ENCODE data around the gene DDRGK1.
"Not testable (repeated sequence)": the region's sequence is repeated elsewhere in the genome, so short reads cannot be mapped to it uniquely, and the experiment has no call there.

Gene DDRGK1

DNA sequence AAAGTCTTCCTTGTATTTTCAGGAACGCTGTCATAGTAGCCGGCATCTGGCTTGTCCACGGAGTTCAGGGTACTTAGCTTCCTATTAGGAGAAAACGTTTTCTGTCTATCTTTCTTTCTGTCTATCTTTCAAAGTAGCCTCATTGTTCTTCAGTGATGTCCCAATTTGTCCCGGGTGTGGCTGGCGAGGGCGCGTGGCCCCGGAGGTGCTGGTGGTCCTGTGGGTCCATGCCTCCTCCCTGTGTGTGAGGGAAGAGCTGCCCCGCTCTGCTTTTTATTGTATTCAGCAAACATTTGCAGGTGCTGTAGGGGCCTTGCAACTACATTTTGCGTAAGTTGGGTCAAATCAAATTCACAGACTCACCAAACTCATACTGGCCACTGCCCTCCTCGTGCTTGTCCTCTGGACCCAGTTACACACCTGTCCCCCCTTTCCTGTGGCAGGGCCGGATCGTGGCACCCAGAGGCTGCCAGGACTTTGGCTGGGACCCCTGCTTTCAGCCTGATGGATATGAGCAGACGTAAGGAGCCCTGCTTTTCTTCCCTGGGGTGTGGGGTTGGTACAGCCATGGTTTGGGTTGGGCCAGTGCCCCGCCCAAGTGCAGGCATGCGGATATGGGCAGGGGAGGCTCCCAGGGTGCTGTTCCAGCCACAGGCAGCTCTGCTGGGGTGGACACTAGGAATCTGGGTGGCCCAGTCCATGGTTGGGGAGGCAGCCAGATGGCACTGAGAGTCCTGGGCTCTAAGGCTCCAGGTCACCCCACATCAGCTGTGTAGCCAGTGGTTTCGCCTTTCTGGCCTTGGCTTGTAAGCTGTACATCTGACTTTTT, 17.1 kb upstream of the DDRGK1 start:
- in situ Hi-C loops (cut with HindIII; ENCODE audit: low sequenced_read_pairs): no loop called here

DNA sequence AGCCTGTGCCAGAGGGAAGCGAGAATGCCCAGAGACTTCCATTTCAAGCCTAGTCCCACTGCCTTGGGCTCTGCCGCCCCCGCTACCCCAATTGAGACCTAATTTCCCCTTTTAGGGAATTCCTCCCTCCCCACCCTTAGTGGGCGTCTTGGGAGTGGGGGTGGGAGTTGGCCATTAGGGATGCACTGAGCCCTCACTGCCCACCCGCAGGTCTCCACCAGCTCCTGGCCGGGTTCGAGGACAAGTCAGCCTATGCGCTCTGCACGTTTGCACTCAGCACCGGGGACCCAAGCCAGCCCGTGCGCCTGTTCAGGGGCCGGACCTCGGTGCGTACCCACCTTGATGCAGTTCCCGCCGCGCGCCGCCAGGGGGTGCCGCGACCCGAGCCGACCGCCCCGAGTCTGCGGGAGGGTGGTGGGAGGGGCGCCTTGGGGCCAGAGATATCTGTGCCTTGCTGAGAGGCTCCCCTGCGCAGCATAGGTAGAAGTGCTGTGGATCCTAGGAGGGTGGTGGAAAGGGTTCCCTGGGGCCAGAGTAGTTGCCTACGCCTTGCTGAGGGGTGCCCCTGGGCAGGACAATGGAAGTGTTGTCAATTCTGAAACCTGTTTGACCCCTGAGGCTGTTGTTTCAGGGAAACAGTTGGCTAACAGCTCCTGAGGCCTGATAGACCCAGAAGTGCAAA, 14.0 kb upstream of the DDRGK1 start:
- in situ Hi-C loops (cut with HindIII; ENCODE audit: low sequenced_read_pairs): no loop called here

DNA sequence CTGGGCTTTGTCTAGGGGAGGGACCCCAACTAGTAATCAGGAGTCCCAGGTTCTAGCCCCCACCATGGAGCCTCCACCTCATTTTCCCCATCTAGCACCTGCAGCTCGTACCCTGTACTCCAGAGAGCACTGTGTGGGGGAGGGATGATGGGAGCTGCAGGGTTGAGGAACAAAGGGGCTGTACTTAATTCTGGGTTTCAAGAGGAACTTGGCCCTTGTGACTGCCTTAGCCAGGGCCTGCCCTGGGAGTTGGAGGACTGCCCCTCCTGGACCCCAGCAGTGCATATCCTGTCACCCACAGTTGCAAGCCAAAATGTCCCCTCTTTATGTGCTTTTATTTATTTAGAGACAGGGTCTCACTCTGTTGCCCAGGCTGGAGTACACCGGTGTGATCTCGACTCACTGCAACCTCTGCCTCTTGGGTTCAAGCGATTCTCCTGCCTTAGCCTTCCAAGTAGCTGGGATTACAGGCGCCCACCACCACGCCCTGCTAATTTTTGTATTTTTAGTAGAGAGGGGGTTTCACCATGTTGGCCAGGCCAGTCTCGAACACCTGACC, 11.0 kb upstream of the DDRGK1 start:
- in situ Hi-C loops (cut with HindIII; ENCODE audit: low sequenced_read_pairs): not testable (repeated sequence)

DNA sequence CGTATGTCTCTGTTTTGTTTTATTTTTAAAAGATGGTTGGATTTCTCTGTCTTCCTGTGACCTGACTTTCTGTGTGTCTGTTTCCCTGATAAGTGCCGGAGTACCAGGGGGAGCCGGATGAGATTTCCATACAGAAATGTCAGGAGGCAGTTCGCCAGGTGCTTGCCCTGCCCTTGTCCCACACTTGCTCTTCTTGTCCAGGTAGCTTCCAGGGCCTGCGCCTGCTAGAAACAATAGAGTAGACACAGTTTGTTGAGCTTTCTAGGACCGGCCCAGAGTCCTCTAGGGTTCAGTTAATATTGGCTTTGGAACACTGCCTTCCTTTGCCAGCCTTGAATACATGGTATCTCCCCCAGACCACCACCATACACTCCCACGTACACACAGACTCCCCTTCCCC, 8.7 kb upstream of the DDRGK1 start:
- in situ Hi-C loops (cut with HindIII; ENCODE audit: low sequenced_read_pairs): loop anchor here (5.0 kb wide), 1 partner anchor 64 kb away; no protein-coding TSS in a partner anchor

DNA sequence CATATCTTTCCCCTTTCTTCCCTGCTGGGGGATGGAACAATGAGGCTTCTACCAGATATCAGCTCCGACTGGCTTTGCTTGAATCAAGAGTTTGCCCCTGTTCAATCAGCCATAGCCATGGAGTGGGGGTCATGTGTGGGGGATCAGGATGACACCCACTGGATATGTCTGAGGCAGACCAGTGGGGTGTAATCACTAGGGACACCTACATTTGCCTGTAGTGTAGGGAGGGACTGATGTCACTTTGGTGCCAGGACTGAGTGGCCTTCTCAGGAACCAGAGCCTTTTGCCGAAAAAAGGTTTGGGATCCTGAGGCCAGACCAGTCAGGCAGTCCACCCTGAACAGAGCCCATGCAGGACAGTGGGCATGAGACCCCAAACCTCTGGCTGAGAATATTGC, 5.9 kb upstream of the DDRGK1 start:
- in situ Hi-C loops (cut with HindIII; ENCODE audit: low sequenced_read_pairs): loop anchor here (5.0 kb wide), 1 partner anchor 67 kb away; no protein-coding TSS in a partner anchor

DNA sequence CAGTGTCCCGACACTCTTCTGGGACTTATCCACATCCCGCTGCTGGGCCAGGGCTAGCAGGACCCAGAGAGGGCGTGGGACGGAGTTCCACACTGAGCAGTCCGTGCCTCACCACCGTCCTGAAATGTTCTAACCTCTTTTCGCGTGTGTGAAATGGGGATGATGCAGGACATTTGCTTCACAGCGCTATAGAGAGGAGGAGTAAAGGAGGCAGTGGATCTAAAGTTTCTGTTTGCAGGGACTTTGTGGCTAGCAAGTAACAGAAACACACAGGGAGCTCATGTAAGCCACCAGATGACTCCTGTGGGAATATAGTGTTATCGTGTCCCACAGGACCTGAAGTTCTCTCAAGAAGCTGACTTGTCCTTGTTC, 5.5 kb upstream of the DDRGK1 start:
- in situ Hi-C loops (cut with HindIII; ENCODE audit: low sequenced_read_pairs): loop anchor here (5.0 kb wide), 2 partner anchors 37 to 67 kb away; no protein-coding TSS in a partner anchor

DNA sequence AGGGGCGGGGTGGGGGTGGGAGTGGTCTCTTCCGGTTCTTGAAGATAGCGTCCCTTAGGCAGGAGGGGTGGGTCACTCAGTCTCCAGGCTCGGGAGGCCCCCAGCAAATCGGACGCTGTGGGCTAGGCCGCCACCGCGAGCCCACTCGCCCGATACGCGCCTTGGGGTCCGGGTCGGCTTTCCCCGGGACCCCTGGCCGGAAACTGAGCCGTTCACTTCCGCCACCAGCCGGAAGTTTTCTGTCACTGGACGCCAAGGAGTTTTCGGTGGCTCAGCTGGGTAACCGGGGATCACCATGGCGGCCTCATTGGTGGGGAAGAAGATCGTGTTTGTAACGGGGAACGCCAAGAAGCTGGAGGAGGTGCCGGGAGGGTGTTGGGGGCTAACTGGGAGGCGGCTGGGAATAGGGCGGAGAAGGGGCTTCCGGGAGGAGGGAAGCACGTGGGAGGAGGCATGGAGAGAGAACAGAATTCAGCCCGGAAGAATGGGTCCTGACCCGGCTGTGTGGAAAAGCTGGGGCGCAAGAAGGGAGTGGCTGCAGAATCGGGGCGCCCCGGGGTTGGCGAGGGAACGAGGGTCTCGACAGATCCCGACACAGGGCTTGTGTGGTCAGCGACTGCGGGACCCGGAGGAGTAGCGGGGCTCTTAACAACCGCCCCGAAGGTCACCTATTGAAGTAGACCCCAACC, 4.9 kb upstream of the DDRGK1 start, which contains the start of gene ITPA:
Gene ITPA (plus strand): TSS at position 242 of the 689 bp plus-strand sequence. CDS start 54 bp downstream, at position 296.
- in situ Hi-C loops (cut with HindIII; ENCODE audit: low sequenced_read_pairs): loop anchor here (5.0 kb wide), 1 partner anchor 38 kb away; no protein-coding TSS in a partner anchor

DNA sequence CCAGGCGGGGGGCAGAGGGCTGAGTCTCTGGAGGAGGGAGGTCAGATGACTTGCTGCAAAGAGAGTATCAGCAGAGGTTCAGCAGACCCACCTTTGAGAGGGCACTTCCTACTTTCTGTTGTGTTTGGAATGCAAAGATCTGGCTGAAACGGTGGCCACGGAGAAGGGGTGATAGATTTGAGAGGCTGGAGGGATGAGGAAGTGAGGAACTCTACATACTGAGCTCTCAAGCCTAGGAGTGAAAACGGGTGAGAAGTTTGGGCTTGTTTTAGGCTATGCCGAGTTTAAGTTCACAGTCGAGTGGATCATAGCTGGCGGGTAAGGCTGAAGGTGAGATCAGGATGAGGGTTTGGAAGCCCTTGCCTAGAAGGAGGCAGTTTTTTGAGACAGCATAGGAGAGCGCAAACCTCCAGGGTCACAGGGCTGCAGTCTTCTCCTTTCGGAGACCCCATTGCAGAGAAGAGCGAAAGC, 4.3 kb upstream of the DDRGK1 start:
- in situ Hi-C loops (cut with HindIII; ENCODE audit: low sequenced_read_pairs): loop anchor here (5.0 kb wide), 1 partner anchor 38 kb away; no protein-coding TSS in a partner anchor

DNA sequence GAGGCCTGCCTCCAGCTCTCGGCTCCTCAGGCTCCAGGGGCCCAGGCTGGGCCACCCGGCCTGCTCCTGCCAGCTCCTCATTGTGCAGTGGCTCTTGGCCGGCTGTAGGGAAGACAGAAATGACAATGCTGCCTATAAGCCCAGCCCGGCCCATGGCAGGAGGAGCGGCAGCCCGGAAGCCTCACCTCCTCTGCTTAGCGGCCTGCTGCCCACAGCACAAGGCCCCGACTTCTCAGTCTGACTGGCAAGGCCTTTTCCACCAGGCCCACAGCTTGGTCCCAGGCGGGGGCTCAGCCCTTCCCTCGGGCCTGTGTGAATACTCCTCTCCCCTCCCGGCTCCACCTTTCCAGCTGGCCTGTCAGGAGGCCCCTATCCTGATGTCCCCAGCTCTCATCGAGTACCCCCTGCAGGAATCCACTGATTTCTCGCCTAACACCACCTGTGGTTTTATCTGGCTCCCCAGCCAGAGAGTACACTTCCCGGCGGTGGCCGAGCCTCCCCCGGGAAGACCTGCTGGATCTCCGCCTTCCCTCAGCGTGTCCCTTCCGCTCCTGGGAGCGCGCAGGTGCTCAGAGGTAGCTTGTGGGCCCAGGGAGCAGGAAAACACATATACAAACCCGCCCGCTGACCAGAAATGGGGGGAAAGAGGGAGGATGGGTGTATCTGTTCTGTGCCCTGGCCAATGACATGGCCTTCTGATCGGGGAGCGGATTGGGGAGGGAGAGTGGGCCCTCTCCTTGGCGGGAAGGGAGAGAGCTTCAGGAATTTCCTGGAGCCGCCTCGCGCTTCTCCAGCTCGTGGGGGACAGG, 963 bp downstream of the DDRGK1 start:
- in situ Hi-C loops (cut with HindIII; ENCODE audit: low sequenced_read_pairs): no loop called here

DNA sequence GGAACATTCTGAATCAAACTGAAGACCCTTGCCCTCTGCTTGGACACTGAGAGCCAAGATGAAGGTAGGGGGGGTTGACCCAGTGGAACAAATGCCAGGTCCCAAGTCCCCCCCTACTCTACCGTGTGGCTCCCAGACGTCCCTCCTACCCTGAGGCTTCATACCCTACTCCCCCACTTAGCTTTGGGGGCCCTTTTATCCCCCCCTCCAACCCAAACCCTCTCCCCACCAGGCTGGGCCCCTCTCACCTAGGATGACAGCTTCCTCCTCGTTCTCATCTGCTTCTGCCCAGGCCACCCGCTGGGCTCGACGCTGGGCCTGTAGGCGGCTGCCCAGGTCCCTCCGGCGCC, 1.5 kb downstream of the DDRGK1 start:
- in situ Hi-C loops (cut with HindIII; ENCODE audit: low sequenced_read_pairs): no loop called here

DNA sequence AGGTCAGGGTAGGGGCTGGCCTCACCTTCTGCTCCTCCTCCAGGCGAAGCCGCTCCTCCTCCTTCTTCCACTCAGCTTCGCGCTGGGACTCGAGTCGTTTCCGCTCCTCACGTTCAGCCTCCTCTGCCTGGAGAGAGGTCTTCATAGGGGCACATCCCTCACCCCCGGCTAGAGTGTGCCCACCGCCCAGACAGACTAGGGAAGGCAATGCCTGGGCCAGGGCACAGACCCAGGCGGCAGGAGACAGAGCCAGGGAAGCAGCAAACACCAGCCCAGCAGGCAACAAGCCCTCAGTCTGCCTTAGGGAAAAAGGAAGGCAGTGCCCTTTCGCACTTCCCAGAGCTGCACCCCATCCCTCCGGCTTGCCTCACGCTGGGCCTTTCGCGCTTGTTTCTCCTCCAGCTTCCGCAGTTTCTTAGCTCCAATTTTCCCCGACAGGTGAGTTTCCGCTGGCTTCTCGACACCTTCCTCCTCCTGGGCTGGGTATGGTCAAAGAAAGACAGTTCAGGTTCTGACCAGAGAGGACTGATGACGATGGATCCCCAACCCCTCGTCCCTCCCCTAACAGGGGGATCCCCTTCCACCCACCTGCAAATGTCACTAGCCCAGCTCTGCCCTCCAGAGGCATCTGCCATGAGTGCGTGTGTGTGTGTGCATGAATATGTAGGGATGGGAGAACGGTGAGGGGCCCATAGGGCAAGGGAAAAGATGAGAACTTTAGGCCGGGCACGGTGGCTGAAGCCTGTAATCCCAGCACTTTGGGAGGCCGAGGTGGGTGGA, 4.3 kb downstream of the DDRGK1 start:
- in situ Hi-C loops (cut with HindIII; ENCODE audit: low sequenced_read_pairs): no loop called here

DNA sequence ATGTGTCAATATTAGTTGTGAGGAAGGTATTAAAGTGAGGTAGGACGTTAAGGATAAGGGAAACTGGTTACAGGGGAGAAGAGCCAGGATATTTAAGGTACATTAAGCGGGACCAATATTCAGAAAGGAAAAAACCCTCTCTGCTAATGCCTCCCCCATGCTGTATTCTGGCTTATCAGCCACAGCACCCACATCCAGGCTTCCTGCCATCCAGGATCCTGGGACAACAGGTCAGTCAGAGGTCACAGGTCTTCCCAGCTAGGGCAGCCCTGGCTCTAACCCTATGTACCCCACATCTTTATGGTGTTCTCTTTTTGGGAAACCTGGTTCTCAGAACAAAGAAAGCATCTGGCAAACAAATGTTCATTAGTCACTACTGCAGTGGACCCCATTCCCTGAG, 5.3 kb downstream of the DDRGK1 start:
- in situ Hi-C loops (cut with HindIII; ENCODE audit: low sequenced_read_pairs): no loop called here

DNA sequence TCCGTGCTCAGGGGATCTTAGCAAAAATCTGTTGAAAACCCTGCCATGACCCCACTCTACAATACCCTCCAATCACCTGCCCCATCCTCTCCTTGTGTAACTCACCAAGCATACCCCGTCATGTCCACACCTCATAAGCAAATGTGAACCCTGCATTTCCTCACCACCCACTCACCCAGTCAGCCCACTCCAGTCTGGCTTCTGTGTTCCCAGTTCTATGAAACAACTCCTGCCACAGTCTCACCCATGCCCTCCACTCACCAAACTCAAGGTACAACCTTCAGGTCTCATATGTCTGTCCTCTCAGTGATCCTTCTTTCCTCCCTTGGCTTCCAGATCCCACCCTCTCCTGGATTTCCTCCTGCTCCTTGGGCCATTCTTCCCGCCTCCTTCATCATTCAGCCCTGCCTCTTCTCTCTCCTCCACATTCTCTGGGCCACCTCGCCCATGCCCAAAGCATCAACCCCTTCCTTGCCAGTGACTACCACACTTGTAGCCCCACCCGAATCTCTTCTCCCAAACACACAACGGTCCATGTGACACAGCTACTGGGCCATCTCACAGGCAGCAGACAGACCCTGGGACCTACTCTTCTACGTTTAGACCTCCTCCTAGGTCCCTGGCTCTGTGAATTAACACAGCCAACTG, 8.8 kb downstream of the DDRGK1 start:
- in situ Hi-C loops (cut with HindIII; ENCODE audit: low sequenced_read_pairs): no loop called here

DNA sequence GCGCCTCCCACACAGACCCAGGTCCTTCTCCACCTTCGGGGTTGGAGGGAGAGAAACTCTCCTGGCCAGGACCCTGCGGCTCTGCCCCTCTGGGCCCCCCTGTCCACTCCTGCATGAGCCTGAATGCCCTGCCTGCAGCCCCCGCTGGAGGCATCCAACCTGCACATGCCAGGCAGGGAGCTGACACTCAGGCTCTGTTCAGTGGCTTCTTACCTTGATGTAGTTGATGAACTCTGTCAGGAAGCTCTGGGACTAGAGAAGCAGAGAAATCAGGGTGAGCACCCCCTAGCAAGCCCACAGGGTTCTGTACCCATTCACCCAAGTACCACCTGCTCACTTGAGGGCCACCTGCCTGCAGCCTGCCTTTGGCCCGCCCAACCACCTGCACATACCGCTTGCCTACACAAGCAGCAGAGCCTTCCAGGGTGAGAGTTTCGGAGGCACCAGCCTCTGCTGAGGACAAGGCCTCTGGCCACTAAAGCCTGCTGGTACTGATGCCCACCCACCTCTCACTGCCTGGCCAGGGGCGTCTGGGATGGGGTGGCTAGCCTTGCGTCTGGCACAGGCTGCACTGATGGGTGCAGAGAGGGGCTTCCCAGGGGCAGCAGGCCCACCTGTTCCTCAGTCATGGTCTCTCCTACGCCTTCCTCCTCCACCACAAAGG, 9.7 kb downstream of the DDRGK1 start:
- in situ Hi-C loops (cut with HindIII; ENCODE audit: low sequenced_read_pairs): no loop called here

DNA sequence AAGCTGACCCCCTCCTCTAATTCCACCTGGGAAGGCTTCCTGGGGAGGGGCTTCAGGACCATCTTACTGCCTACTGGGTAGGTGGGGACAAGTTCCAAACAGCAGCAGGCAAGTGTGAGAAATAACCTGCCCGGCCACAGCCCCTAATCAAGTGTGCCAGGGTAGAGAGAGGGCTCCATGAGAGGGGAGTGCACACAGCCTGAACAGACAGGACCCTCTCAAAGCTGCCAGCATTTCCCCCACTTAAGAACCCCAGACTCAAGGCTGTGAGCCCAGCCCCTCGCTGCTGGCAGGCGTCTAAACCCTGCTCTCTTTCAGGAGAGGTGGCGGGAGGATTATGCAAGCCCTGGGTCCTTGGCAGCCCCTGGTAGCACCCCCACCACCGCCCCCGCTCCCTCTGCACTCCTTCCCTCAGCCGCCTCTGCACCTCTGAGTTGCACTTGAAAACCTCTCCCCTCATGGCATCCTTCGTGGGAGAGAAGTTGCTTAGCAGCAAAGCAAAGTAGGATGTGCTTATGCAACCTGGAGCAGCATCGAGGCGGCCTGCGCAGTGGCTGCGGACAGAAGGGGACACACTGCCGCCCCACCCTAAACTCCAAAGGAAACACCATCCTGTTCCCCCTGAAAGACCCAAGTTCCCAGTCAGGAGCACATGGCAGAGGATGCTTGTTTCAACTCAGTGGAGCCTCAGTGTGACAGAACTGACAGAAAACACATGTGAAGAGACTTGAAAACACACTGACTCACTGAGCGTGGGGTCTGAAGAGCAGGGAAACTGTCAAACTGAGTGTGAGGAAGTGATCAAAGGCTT, 10.5 kb downstream of the DDRGK1 start:
- in situ Hi-C loops (cut with HindIII; ENCODE audit: low sequenced_read_pairs): no loop called here

DNA sequence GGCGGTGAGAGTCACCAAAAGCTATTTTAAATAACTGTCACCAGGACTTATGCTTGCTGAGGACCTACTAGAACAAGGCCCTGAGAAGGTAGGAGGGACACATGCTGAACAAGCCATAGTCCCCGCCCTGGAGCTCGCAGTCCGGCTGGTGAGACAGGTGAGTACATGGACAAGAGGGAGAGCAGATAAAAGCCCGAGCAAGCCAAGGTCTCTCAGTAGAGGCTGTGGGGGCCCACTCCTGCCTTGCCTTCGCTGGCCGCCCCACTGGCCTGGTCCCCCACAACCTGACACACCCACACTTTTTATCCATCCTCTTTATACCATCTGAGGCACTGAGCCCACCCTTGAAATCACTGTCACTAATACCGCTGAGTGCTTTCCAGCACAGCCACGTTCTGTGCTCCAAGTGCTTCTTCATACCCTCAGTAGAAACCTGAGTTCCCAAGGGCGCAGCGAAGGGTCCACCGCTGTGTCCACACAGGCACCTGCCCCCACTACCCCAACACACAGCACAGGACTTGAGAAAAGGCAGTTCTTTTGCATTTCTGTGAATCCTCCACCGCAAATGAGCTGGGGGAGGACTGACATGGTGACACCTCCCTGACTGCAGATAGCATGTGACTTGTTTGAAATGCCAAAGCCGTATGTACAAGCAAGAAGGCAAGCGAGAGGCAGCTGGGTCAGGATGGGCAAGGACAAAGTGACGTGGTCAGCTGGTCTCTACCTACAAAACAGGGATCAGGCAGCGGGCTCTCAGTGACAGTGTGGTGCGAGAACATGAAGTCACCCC, 12.1 kb downstream of the DDRGK1 start:
- in situ Hi-C loops (cut with HindIII; ENCODE audit: low sequenced_read_pairs): no loop called here

DNA sequence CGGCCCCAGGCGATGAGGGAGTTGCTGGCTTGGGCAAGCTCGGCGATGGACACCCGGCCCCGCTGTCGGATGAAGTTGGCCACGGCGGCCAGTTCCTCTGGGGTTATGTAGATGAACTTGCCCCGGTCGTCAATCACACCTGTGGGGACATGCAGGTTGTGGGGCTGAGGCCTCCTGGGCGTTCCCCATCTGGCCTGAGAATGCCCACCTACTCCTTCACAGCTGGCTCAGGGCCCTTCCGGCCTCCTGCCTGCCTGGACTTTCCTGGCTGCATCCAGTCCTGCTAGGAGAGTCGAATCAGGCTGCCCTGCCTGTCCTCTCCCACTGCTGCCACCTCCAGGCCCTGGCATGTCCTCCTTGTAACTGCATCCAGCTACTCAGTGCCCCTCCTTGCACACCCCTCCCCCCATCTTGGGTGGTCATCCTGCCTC, 13.8 kb downstream of the DDRGK1 start:
- in situ Hi-C loops (cut with HindIII; ENCODE audit: low sequenced_read_pairs): no loop called here

Measured in endothelial cell of hepatic sinusoid (primary cell).